Islet precursor cell (in vitro differentiated cells): ENCODE results near the gene UNC93B1.
A peak's percentile ranks its signal among the peaks of the same experiment; 100 is the strongest.

ENCODE experiments used
- DNase-seq: peaks from one replicate; pipeline ENCODE4 v3.0.0-alpha.2; 2018

The UNC93B1 gene

GRCh38 chr11:68020575-68020974 lies 16.7 kb upstream of the UNC93B1 start:
- DNase-seq = no peak

GRCh38 chr11:68019486-68019885 lies 15.6 kb upstream of the UNC93B1 start:
- DNase-seq = no peak

DNA sequence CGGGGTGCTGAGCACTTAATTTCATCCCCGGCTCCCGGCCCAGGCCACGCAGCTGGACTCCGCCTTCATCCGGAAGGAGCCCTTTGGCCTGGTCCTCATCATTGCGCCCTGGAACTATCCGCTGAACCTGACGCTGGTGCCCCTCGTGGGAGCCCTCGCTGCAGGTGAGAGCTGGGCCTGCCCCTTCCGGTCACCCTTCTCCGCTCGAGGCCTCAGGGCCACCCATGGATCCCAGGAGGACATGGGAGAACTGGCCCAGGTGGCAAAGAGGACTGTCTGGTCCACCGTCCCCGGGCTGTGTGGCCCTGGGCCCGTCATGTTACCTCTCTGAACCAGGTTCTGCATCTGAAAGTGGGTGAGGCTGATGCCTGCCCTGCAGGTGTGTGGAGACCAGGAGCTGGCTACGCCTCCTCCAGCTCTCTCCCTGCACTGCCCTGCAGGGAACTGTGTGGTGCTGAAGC lies 14.9 kb upstream of the UNC93B1 start:
- DNase-seq = no peak

- DNase-seq = no peak
Observed at GRCh38 chr11:68017980-68018729, 14.3 kb upstream of the UNC93B1 start.

GRCh38 chr11:68016904-68017817 lies 13.3 kb upstream of the UNC93B1 start:
- peak; percentile 92 for DNase-seq

- no peak for DNase-seq
Observed at GRCh38 chr11:68016161-68016903, 12.4 kb upstream of the UNC93B1 start.

DNA sequence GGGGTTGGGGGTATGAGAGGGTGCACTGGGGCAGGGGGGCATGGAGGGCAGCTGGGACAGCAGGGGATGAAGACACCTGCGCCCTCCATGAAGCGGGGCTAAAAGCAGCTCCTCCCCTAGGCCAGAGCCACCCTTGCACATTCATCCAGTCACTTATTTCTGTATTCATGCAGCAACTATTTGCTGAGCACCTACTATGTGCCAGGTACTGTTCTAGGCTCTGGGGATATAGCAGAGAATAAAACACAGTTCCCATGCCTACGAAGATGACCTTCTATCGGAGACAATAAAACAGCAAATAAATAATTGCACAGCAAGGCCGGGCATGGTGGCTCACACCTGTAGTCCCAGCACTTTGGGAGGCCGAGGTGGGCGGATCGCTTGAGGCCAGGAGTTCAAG lies 11.6 kb upstream of the UNC93B1 start:
- DNase-seq = no peak

DNA sequence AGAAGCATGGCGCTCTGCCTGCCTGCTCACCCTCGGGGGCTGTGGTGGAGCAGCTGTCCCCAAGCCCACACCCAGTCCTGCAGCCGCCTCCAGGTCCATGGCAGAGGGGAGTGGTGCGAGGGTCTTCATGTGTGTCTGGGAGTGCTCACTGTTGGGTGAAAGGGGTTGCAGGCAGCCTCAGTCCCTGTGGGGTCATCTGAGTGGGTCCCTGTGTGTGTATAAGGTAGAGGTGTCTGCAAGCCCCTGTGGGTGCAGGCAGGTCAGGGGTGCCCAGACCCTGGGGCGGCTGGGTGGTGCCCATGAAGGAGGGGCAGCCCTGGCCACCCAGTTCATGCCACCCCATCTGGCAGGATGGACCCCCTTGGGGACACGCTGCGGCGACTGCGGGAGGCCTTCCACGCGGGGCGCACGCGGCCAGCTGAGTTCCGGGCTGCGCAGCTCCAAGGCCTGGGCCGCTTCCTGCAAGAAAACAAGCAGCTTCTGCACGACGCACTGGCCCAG lies 11.1 kb upstream of the UNC93B1 start:
- DNase-seq = no peak

GRCh38 chr11:68014157-68014946 lies 10.5 kb upstream of the UNC93B1 start:
- peak; percentile 73 for DNase-seq

- DNase-seq = no peak
Observed at GRCh38 chr11:68013611-68014156, 9.8 kb upstream of the UNC93B1 start.

- DNase-seq = peak; percentile 95
Observed at GRCh38 chr11:68012843-68013610, 9.1 kb upstream of the UNC93B1 start.

GRCh38 chr11:68012044-68012842 lies 8.3 kb upstream of the UNC93B1 start:
- DNase-seq = no peak

- no peak for DNase-seq
Observed at GRCh38 chr11:68011051-68011943, 7.4 kb upstream of the UNC93B1 start.

DNA sequence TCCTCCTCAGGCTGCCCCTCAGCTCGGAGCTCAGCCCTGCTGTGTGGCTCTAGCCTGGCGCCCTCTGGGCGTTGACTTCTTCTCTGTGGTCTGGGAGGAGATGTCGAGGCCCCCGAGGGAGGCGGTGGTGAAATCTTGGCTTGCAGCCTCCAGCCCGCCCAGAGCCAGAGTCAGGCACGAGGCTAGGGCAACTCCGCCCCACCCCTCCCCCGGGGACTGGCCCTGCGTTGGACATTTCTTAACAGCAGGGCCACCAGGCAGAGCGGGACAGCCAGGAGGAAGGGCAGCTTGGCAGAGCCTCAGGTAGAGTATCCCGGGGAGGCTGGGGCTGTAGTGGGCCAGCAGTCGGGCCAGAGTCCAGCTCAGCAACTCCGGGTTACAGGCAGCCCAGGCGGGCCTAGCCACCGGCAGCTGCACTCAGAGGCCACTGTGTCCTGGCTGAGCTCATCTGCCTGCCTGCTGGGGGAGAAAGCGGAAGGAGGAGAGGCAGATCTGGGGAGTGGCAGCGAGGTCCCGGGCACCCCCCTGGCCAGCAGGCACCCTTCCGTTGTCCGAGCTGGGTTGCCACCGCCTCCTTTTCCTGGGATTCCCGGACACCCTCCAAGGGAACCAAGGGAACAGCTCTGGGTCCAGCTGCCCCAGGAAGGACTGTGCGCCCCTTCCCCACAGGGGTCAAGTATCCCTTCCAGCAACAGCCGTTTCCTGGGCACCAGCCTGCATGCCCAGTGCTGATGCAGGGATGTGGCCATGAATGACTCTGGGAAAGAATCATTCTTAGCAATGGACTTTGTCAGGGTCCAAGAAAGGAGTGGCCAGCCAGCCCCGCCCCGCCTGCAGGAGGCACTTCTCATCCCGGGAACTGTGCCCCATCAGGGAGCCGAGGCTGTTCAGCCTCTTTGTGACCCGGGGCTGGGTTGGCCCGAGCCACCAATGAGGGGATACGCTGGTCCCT lies 6.5 kb upstream of the UNC93B1 start, which contains the start of gene ALDH3B1:
Gene ALDH3B1 (plus strand): TSS at position 238 of the 952 bp plus-strand sequence. CDS start 4,971 bp downstream, outside the sequence.
- peak; percentile 91 for DNase-seq

GRCh38 chr11:68009391-68010089 lies 5.6 kb upstream of the UNC93B1 start:
- no peak for DNase-seq

GRCh38 chr11:68008381-68009337 lies 4.8 kb upstream of the UNC93B1 start:
- DNase-seq = no peak
